RWPE2 (cell line): ENCODE data around the gene HPGD.
"Not testable (repeated sequence)": the region's sequence is repeated elsewhere in the genome, so short reads cannot be mapped to it uniquely, and the experiment has no call there.

Source experiments
- ATAC-seq: fragments of 200-7000 bp; cut with Tn5 transposase; 3 replicates; pipeline ENCODE4 v1.9.1; 2021; ENCODE audit warnings: low read depth
- DNase-seq: peaks from one replicate; pipeline ENCODE4 v3.0.0-alpha.2; 2020; ENCODE audit warnings: low spot score
- H3K27ac ChIP-seq: fragments of 450-650 bp; 2 replicates; pipeline ENCODE4 v1.5.1; 2017; ENCODE audit warnings: mild to moderate bottlenecking; ENCODE audit not compliant: poor library complexity, severe bottlenecking
- H3K27me3 ChIP-seq: fragments of 250-450 bp; sonication (Bioruptor Pico); 2 replicates; pipeline ENCODE4 v1.5.1; 2021; ENCODE audit warnings: mild to moderate bottlenecking, moderate library complexity; ENCODE audit not compliant: insufficient read depth, poor library complexity, severe bottlenecking
- H3K36me3 ChIP-seq: fragments of 250-450 bp; sonication (Bioruptor Pico); 2 replicates; pipeline ENCODE4 v1.5.1; 2020; ENCODE audit warnings: low read depth, mild to moderate bottlenecking, moderate library complexity
- H3K4me1 ChIP-seq: fragments of 250-450 bp; sonication (Bioruptor Pico); 2 replicates; pipeline ENCODE4 v1.5.1; 2021; ENCODE audit warnings: mild to moderate bottlenecking, moderate library complexity; ENCODE audit not compliant: insufficient read depth, poor library complexity, severe bottlenecking
- H3K4me3 ChIP-seq: fragments of 250-450 bp; sonication (Bioruptor Pico); 2 replicates; pipeline ENCODE4 v1.5.1; 2021; ENCODE audit warnings: mild to moderate bottlenecking, moderate library complexity; ENCODE audit not compliant: severe bottlenecking
- H3K9me3 ChIP-seq: fragments of 250-450 bp; sonication (Bioruptor Pico); 2 replicates; pipeline ENCODE4 v1.5.1; 2021; ENCODE audit warnings: mild to moderate bottlenecking, moderate library complexity; ENCODE audit not compliant: severe bottlenecking
- CTCF ChIP-seq: fragments of 450-650 bp; IDR thresholded peaks from one replicate; pipeline ENCODE4 v1.5.1; 2017; ENCODE audit warnings: mild to moderate bottlenecking, moderate library complexity; ENCODE audit not compliant: poor library complexity, severe bottlenecking

HPGD gene

GRCh38 chr4:174495626-174496025 is 26.7 kb downstream of the HPGD start:
- Histone ChIP-seq H3K36me3 (no peaks in the 10 kb centered on the region), H3K4me3 (no peak overlapping the region), H3K27me3 (no peaks in the 10 kb centered on the region), H3K27ac (no peak overlapping the region), H3K4me1 (peaks cover 11% of the 10 kb centered on the region), H3K9me3 (no peaks in the 10 kb centered on the region)
- no peak for DNase-seq
- no peak for ATAC-seq
- no peak for TF ChIP-seq CTCF

GRCh38 chr4:174494726-174495125 is 27.6 kb downstream of the HPGD start:
- Histone ChIP-seq H3K9me3 (no peaks in the 10 kb centered on the region), H3K27me3 (no peaks in the 10 kb centered on the region), H3K4me3 (no peak overlapping the region), H3K4me1 (peaks cover 17% of the 10 kb centered on the region), H3K27ac (no peak overlapping the region), H3K36me3 (no peaks in the 10 kb centered on the region)
- DNase-seq (no peak), ATAC-seq (no peak)
- TF ChIP-seq CTCF = no peak

GRCh38 chr4:174494146-174494545 is 28.1 kb downstream of the HPGD start:
- no peak for DNase-seq
- no peak overlapping the region for H3K4me3 ChIP-seq
- H3K36me3 ChIP-seq = no peaks in the 10 kb centered on the region
- H3K4me1 ChIP-seq = peaks cover 17% of the 10 kb centered on the region
- H3K27me3 ChIP-seq = no peaks in the 10 kb centered on the region
- TF ChIP-seq CTCF = no peak
- H3K9me3 ChIP-seq = no peaks in the 10 kb centered on the region
- no peak overlapping the region for H3K27ac ChIP-seq
- no peak for ATAC-seq

GRCh38 chr4:174490451-174490961 is 31.8 kb downstream of the HPGD start:
- no peak overlapping the region for H3K27ac ChIP-seq
- H3K4me3 ChIP-seq = no peak overlapping the region
- DNase-seq (no peak), ATAC-seq (peak; percentile 75)
- no peaks in the 10 kb centered on the region for H3K27me3 ChIP-seq
- peaks cover 11% of the 10 kb centered on the region for H3K4me1 ChIP-seq
- H3K9me3 ChIP-seq = no peaks in the 10 kb centered on the region
- no peak for TF ChIP-seq CTCF
- H3K36me3 ChIP-seq = no peaks in the 10 kb centered on the region

GRCh38 chr4:174488368-174488767 is 33.9 kb downstream of the HPGD start:
- H3K27ac ChIP-seq, ATAC-seq, DNase-seq, H3K36me3 ChIP-seq, H3K4me3 ChIP-seq, H3K9me3 ChIP-seq, H3K27me3 ChIP-seq: not testable (repeated sequence)
- peaks cover 11% of the 10 kb centered on the region for H3K4me1 ChIP-seq
